Lower leg skin (tissue), 4 donors: ENCODE results near the gene CYB5A. TPM values are rescaled to one million over a fixed set of nuclear protein-coding genes. Genes with fewer than 3 reads are reported as not detected.

Experiments
- DNase-seq, 2 donors: peaks; one replicate each; pipeline ENCODE4 v3.0.0-alpha.2; 2019; ENCODE audit warnings: low spot score in 2 of 2
- H3K4me3 ChIP-seq: fragments of 200-600 bp; sonication (generic); 2 replicates; pipeline ENCODE4 v1.5.1; 2017; ENCODE audit warnings: mild to moderate bottlenecking, low read depth; ENCODE audit not compliant: poor library complexity, severe bottlenecking
- POLR2A ChIP-seq, 2 donors: fragments of 450-650 bp; IDR thresholded peaks; one replicate each; pipeline ENCODE4 v1.6.1; 2016 to 2017; ENCODE audit warnings: antibody characterized with exemption in 2 of 2, mild to moderate bottlenecking in 1 of 2, moderate library complexity in 1 of 2
- WGBS, 2 donors: methylation state at CpG; one replicate each; pipeline ENCODE4 v1.1.5; 2018; 5-methylcytosine and 5-hydroxymethylcytosine counted together
- intact Hi-C: fragments of 100-400 bp; cut with DNase I; formaldehyde crosslinking; loops from one replicate; pipeline ENCODE4 v1.15.0; 2023; ENCODE audit warnings: low total_unique reads
- total RNA-seq, 4 donors: library from RNA; depleted of rRNA; stranded (reverse); fragments of >200 nt; gene quantifications; one replicate each; pipeline ENCODE4 v1.1.0, GENCODE V29; 2016
- TF ChIP-seq, protein P1 (sequence below), 3 donors: fragments of 450-650 bp; IDR thresholded peaks; one replicate each; pipeline ENCODE4 v1.5.1; 2016; ENCODE audit warnings: antibody characterized with exemption in 3 of 3, mild to moderate bottlenecking in 3 of 3, moderate library complexity in 2 of 3

The CYB5A gene
- total RNA-seq: 100 to 1,000 TPM; 106 to 290 (median 173) TPM

- intact Hi-C loops: no loop called here
- TF ChIP-seq, protein P1, sequence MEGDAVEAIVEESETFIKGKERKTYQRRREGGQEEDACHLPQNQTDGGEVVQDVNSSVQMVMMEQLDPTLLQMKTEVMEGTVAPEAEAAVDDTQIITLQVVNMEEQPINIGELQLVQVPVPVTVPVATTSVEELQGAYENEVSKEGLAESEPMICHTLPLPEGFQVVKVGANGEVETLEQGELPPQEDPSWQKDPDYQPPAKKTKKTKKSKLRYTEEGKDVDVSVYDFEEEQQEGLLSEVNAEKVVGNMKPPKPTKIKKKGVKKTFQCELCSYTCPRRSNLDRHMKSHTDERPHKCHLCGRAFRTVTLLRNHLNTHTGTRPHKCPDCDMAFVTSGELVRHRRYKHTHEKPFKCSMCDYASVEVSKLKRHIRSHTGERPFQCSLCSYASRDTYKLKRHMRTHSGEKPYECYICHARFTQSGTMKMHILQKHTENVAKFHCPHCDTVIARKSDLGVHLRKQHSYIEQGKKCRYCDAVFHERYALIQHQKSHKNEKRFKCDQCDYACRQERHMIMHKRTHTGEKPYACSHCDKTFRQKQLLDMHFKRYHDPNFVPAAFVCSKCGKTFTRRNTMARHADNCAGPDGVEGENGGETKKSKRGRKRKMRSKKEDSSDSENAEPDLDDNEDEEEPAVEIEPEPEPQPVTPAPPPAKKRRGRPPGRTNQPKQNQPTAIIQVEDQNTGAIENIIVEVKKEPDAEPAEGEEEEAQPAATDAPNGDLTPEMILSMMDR (IDR thresholded peaks at IDR 0.05): no peak
- TF ChIP-seq POLR2A (IDR thresholded peaks at IDR 0.05): no peak
- H3K4me3 ChIP-seq: peak within 1 kb of the TSS; percentile 68
- WGBS, 2 donors: 0 to 2% methylated on average over 45 to 55 of the region's 68 CpGs
- DNase-seq: peak; percentile 98 to 99
Observed at GRCh38 chr18:74291771-74292540, at the start of gene CYB5A. Gene CYB5A (minus strand): TSS chr18:74291963. CDS start chr18:74291875, 88 bp downstream.

DNA sequence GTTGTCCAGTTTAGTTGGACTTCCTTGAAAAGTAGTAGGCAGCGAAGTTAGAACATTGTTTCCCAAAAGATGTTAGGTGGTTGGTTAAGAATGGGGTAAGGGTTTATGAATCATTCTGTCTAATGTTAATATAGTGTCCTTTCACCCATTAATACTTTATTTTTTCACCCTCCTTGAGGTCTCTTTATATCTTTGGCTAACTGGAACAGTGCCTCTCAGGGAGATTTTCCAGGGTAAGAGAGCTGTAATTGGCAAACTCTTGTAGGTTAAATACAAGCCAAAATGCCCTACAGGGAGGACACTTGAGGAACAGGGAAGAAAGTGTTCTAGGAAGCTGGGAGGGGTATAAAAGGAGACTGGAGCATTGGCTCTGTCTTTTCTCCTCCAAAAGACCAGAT is 46.1 kb upstream of the CYB5A start:
- no peak for DNase-seq
- WGBS, 2 donors: 78% methylated on average over 1 of the region's 1 CpG
- intact Hi-C loops: no loop called here
- no peak overlapping the region for H3K4me3 ChIP-seq
- TF ChIP-seq POLR2A (IDR thresholded peaks at IDR 0.05): no peak
- TF ChIP-seq, protein P1 (IDR thresholded peaks at IDR 0.05): no peak

GRCh38 chr18:74337155-74337911 is 45.6 kb upstream of the CYB5A start:
- H3K4me3 ChIP-seq: no peak overlapping the region
- intact Hi-C loops: no loop called here
- DNase-seq: no peak
- WGBS, 2 donors: 94 to 96% methylated on average over 5 of the region's 5 CpGs
- TF ChIP-seq, protein P1 (IDR thresholded peaks at IDR 0.05): no peak
- no peak for TF ChIP-seq POLR2A (IDR thresholded peaks at IDR 0.05)

GRCh38 chr18:74336656-74337055 is 44.9 kb upstream of the CYB5A start:
- DNase-seq: no peak
- H3K4me3 ChIP-seq: no peak overlapping the region
- intact Hi-C loops: no loop called here
- TF ChIP-seq, protein P1 (IDR thresholded peaks at IDR 0.05): no peak
- TF ChIP-seq POLR2A (IDR thresholded peaks at IDR 0.05): no peak

DNA sequence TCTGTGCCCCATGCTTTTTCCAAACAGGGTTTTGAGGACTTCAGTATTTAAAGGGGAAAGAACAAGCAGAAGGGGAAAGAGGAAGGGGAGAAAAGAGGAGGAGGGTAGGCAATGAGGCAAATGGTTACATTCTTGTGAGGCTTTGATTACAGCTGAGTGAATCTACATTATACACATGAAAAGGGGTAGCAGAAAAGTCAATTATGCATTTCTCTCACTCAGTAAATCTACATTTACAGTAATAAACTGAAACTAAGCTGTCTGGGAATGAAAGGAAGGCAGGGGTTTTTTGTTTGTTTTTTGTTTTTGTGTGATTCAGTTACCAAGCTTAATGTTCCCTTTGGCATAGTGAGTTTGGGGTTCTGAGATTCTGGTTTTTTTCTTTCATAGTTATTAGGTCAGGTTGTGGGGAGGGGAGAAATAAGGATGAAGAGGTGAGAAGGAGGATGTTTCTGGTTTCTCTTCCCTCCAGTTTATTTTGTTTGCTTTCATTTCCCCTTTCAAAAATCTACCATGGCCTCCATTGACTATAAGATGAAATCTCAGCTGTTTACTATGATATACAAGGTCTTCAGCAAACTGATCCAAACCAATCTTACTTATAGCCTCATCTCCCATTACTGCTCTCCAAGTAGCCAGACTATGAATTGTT is 42.6 kb upstream of the CYB5A start:
- no peak for DNase-seq
- intact Hi-C loops: no loop called here
- no peak overlapping the region for H3K4me3 ChIP-seq
- TF ChIP-seq, protein P1 (IDR thresholded peaks at IDR 0.05): no peak
- no peak for TF ChIP-seq POLR2A (IDR thresholded peaks at IDR 0.05)
